Activated CD4-positive, alpha-beta T cell treated with anti-CD3 and anti-CD28 coated beads, Interleukin-2, amount 50 U/mL, for 1 hour (primary cell): ENCODE measurements around the gene FIBIN.

Experiments
- DNase-seq: peaks from one replicate; pipeline ENCODE4 v3.0.0-alpha.2; 2020

Gene FIBIN

GRCh38 chr11:27025312-27025955 lies 31.5 kb downstream of the FIBIN start:
- no peak for DNase-seq

- DNase-seq, result no peak
Measured at GRCh38 chr11:27025957-27026733, 32.2 kb downstream of the FIBIN start.

- no peak for DNase-seq
Measured at GRCh38 chr11:27028561-27028965, 34.7 kb downstream of the FIBIN start.

- no peak for DNase-seq
Measured at GRCh38 chr11:27029966-27030365, 36.1 kb downstream of the FIBIN start.

- no peak for DNase-seq
Measured at GRCh38 chr11:27031754-27032153, 37.8 kb downstream of the FIBIN start.

- DNase-seq, result no peak
Measured at GRCh38 chr11:27039873-27040272, 46.0 kb downstream of the FIBIN start.

GRCh38 chr11:27040302-27041115 lies 46.6 kb downstream of the FIBIN start, which contains the start of gene BBOX1:
TSS of gene BBOX1 (plus strand) at chr11:27040815. CDS start at chr11:27055431, 14,616 bp downstream.
- DNase-seq, result no peak

GRCh38 chr11:27041141-27041899 lies 47.4 kb downstream of the FIBIN start:
- DNase-seq, result no peak
